Activated CD4-positive, alpha-beta memory T cell treated with anti-CD3 and anti-CD28 coated beads for 36 hours (primary cell): Measurements from ENCODE around the gene NOP10. TPM values are rescaled to one million over a fixed set of nuclear protein-coding genes. Genes with fewer than 3 reads are reported as not detected.

ENCODE experiments used
- CTCF ChIA-PET: fragments of 350-600 bp; sonication (Branson Sonifier 250); formaldehyde crosslinking; loops from one replicate; lab custom pipeline; 2021; ENCODE audit warnings: antibody characterized with exemption, inconsistent platforms; lab: Charles Lee
- POLR2A ChIA-PET: fragments of 350-600 bp; sonication (Branson Sonifier 250); formaldehyde crosslinking; loops from one replicate; lab custom pipeline; 2021; ENCODE audit warnings: antibody characterized with exemption; lab: Charles Lee
- DNase-seq: peaks from one replicate; pipeline ENCODE4 v3.0.0-alpha.2; 2020
- H3K27ac Mint-ChIP-seq: one replicate; pipeline ENCODE4 v1.8.0; 2021; ENCODE audit warnings: mixed read lengths
- H3K27me3 Mint-ChIP-seq: one replicate; pipeline ENCODE4 v1.8.0; 2021; ENCODE audit warnings: mixed read lengths
- H3K36me3 Mint-ChIP-seq: one replicate; pipeline ENCODE4 v1.8.0; 2021; ENCODE audit warnings: mixed read lengths
- H3K4me1 Mint-ChIP-seq: one replicate; pipeline ENCODE4 v1.8.0; 2021; ENCODE audit warnings: low read depth, mixed read lengths
- H3K4me3 Mint-ChIP-seq: one replicate; pipeline ENCODE4 v1.8.0; 2021; ENCODE audit warnings: mild to moderate bottlenecking, mixed read lengths
- H3K9me3 Mint-ChIP-seq: one replicate; pipeline ENCODE4 v1.8.0; 2021; ENCODE audit warnings: mixed read lengths
- intact Hi-C: fragments of 100-400 bp; cut with micrococcal nuclease; formaldehyde crosslinking; loops from one replicate; pipeline ENCODE4 v1.15.1; 2023
- total RNA-seq, 2 experiments: library from RNA; stranded (reverse); gene quantifications; one replicate each; pipeline ENCODE4 v1.2.3, GENCODE V29; 2021

NOP10 gene
- total RNA-seq, 2 experiments from 2014 or later: 211 to 214 TPM

- intact Hi-C loops: loop anchor here (1.0 to 10.0 kb wide), 3 partner anchors 30 to 1207 kb away; partner anchors contain the start of genes DPH6, LPCAT4 and ZNF770
- ChIA-PET CTCF (interaction anchor here (0.7 to 5.3 kb wide), 5 partner anchors 10 to 246 kb away, joined by 3 to 46 read pairs (median 4); partner anchors contain the start of genes GOLGA8B, KATNBL1 and LPCAT4), POLR2A (interaction anchor here (0.8 to 4.3 kb wide), 4 partner anchors 10 to 246 kb away, joined by 3 to 29 read pairs (median 5); partner anchors contain the start of genes GOLGA8B and LPCAT4)
- Mint-ChIP-seq H3K4me1 (peaks cover 68% of the 10 kb centered on the region), H3K9me3 (no peaks in the 10 kb centered on the region), H3K27ac (peak within 1 kb of the TSS; percentile 88), H3K27me3 (no peaks in the 10 kb centered on the region), H3K4me3 (peak within 1 kb of the TSS; percentile 95), H3K36me3 (peaks cover 28% of the 10 kb centered on the region)
- peak; percentile 92 for DNase-seq
Observed at GRCh38 chr15:34337557-34338306, 5.2 kb downstream of the NOP10 start, which contains the start of gene SLC12A6. Gene SLC12A6 (minus strand): TSS chr15:34337781. CDS start chr15:34336680, 1,101 bp downstream.

- CTCF ChIA-PET: interaction anchor here (0.7 to 5.3 kb wide), 5 partner anchors 9 to 246 kb away, joined by 3 to 46 read pairs (median 5); partner anchors contain the start of genes GOLGA8B, KATNBL1 and LPCAT4
- Mint-ChIP-seq H3K4me1 (peaks cover 70% of the 10 kb centered on the region), H3K9me3 (no peaks in the 10 kb centered on the region), H3K27me3 (no peaks in the 10 kb centered on the region), H3K27ac (peak overlapping the region; percentile 88), H3K4me3 (peak overlapping the region; percentile 95), H3K36me3 (peaks cover 28% of the 10 kb centered on the region)
- DNase-seq: peak; percentile 49
- POLR2A ChIA-PET: interaction anchor here (0.8 to 4.3 kb wide), 3 partner anchors 9 to 246 kb away, joined by 3 to 29 read pairs (median 3); partner anchors contain the start of genes GOLGA8B and LPCAT4
- intact Hi-C loops: loop anchor here (5.0 to 10.0 kb wide), 2 partner anchors 650 to 1208 kb away; partner anchors contain the start of genes DPH6 and ZNF770
Observed at GRCh38 chr15:34336991-34337556, 5.9 kb downstream of the NOP10 start.

DNA sequence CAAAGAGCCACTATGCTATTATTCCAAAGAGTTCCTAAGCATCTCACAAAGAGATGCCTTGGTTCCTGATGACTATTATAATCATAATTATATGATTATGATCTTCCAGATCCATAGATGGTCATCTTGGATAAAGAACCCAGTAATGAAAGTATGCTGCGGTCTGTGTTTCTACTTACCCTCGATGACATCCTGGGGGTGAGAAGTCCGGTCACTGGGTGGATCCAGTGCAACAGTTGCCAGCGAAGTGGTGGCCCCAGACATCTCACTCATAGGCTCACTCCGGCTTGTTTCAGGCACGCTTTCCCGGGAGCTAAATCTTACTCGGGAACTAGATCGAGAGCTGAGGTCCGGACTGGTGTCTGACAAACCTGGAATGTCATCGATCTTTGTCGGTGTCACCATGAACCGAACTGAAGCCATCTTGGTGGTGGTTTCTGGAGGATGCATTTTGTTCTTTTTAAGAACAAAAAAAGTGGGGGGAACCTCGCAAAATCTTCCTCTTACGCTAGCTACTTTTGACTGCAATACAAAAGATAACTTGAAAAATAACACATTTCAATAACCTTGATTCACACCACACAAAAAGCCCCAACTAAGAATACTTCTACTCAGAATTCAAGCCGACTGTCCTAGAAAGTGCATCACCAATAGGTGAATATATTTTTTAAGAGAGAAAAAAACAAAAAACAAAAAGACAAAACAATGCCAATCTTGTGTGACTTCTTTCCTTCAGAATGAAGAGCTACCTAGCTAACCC, 6.5 kb downstream of the NOP10 start:
- peak; percentile 26 for DNase-seq
- H3K4me3 Mint-ChIP-seq: peak overlapping the region; percentile 95
- H3K36me3 Mint-ChIP-seq: peaks cover 21% of the 10 kb centered on the region
- POLR2A ChIA-PET: interaction anchor here (4.3 kb wide), 1 partner anchor 30 kb away, joined by 29 read pairs; the partner anchor contains the start of gene LPCAT4
- CTCF ChIA-PET: interaction anchor here (0.9 to 5.3 kb wide), 4 partner anchors 8 to 127 kb away, joined by 4 to 46 read pairs (median 7); partner anchors contain the start of genes KATNBL1 and LPCAT4
- H3K4me1 Mint-ChIP-seq: peaks cover 70% of the 10 kb centered on the region
- H3K9me3 Mint-ChIP-seq: no peaks in the 10 kb centered on the region
- intact Hi-C loops: loop anchor here (5.0 to 10.0 kb wide), 2 partner anchors 651 to 1208 kb away; partner anchors contain the start of genes DPH6 and ZNF770
- H3K27ac Mint-ChIP-seq: peak overlapping the region; percentile 88
- H3K27me3 Mint-ChIP-seq: no peaks in the 10 kb centered on the region

DNA sequence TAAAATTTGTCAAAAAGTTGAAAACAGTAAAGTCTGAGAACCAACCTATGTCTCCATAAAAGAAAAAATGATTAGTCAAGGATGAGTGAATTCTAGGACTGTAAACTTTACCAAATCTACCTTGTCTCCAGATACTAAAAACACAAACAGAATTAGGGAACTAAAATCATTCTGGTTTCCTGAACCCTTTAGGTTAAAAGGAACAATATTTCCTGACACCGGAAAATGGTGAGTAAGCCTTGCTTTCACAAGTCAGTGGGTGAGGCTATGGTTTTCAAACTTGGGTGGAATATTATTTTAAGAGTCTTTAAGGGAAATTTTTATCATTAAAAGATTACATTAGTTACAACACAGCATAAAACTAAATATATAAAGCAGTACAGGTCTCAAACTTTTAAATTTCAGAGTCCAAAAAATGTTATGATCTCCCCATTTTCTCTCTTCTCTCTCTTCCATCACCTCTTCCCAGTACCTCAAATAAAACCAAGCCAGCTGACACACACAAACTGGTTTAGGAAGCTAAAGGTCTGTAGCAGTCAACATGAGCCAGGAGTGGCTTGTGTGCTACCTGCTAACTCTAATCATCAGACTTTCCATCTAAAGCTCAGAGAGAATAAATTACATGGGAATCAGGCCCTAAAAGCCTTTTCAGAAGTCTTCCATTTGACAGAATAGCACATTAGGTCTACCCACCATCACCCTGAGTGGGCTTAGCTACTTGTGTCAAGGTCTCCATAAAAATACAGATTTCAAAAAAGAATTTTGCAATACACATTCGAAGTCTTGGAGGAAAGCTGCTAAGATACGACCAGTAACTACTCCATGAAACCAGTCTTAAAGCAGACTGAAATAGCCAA, 7.5 kb downstream of the NOP10 start:
- ChIA-PET CTCF (interaction anchor here (0.9 to 5.3 kb wide), 3 partner anchors 31 to 126 kb away, joined by 4 to 46 read pairs (median 9); partner anchors contain the start of genes KATNBL1 and LPCAT4), POLR2A (interaction anchor here (4.3 kb wide), 1 partner anchor 31 kb away, joined by 29 read pairs; the partner anchor contains the start of gene LPCAT4)
- peak overlapping the region; percentile 95 for H3K4me3 Mint-ChIP-seq
- no peak for DNase-seq
- no peaks in the 10 kb centered on the region for H3K27me3 Mint-ChIP-seq
- H3K36me3 Mint-ChIP-seq: peaks cover 13% of the 10 kb centered on the region
- H3K27ac Mint-ChIP-seq: peak overlapping the region; percentile 88
- H3K9me3 Mint-ChIP-seq: no peaks in the 10 kb centered on the region
- peaks cover 70% of the 10 kb centered on the region for H3K4me1 Mint-ChIP-seq
- intact Hi-C loops: loop anchor here (2.0 to 10.0 kb wide), 6 partner anchors 17 to 1209 kb away; partner anchors contain the start of genes AVEN, DPH6, EMC7 and ZNF770

GRCh38 chr15:34334672-34335071, 8.3 kb downstream of the NOP10 start:
- intact Hi-C loops: loop anchor here (1.0 to 10.0 kb wide), 7 partner anchors 16 to 1210 kb away; partner anchors contain the start of genes AVEN, DPH6, EMC7 and ZNF770
- no peak for DNase-seq
- POLR2A ChIA-PET: no interaction called here

DNA sequence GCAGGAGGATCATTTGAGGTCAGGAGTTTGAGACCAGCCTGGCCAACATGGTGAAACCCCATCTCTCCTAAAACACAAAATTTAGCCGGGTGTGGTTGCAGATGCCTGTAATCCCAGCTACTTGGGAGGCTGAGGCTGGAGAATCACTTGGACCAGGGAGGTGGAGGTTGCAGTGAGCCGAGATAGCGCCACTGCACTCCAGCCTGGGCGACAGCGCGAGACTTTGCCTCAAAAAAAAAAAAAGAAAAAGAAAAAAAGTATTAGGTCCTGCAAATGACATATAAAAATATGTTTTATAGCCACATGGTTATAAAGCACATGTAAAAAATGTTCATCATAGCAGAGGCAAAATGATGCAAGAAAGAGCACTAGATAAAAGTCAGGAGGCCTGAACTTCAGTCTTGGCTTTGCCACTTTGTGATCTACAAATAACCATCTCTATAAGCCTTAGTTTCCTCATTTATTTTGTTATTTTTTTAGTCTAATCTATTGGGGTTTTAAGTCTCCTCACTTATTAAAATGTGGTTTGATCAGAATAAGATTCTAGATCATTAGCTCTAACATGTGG, 10.3 kb downstream of the NOP10 start:
- intact Hi-C loops: loop anchor here (10.0 kb wide), 1 partner anchor 1212 kb away; the partner anchor contains the start of gene DPH6
- POLR2A ChIA-PET: interaction anchor here (0.8 to 1.3 kb wide), 2 partner anchors 12 to 14 kb away, joined by 3 to 4 read pairs; no protein-coding TSS in a partner anchor
- DNase-seq: no peak
- Mint-ChIP-seq H3K4me1 (peaks cover 76% of the 10 kb centered on the region), H3K4me3 (no peak overlapping the region), H3K27me3 (no peaks in the 10 kb centered on the region), H3K36me3 (peaks cover 2% of the 10 kb centered on the region), H3K27ac (peak overlapping the region; percentile 84), H3K9me3 (no peaks in the 10 kb centered on the region)
- CTCF ChIA-PET: interaction anchor here (0.8 to 1.8 kb wide), 3 partner anchors 35 to 91 kb away, joined by 3 to 10 read pairs (median 4); partner anchors contain the start of gene LPCAT4

More at GRCh38 chr15:34334672-34335071, 8.3 kb downstream of the NOP10 start:
- H3K36me3 Mint-ChIP-seq: peaks cover 6% of the 10 kb centered on the region
- CTCF ChIA-PET: no interaction called here
- H3K4me3 Mint-ChIP-seq: peak overlapping the region; percentile 95
- H3K4me1 Mint-ChIP-seq: peaks cover 67% of the 10 kb centered on the region
- peak overlapping the region; percentile 88 for H3K27ac Mint-ChIP-seq
- no peaks in the 10 kb centered on the region for H3K9me3 Mint-ChIP-seq
- no peaks in the 10 kb centered on the region for H3K27me3 Mint-ChIP-seq

- H3K4me1 Mint-ChIP-seq: peaks cover 80% of the 10 kb centered on the region
- no peaks in the 10 kb centered on the region for H3K36me3 Mint-ChIP-seq
- H3K4me3 Mint-ChIP-seq: peak overlapping the region; percentile 40
- no peak for DNase-seq
- CTCF ChIA-PET: no interaction called here
- H3K27me3 Mint-ChIP-seq: no peaks in the 10 kb centered on the region
- intact Hi-C loops: loop anchor here (10.0 kb wide), 1 partner anchor 1213 kb away; the partner anchor contains the start of gene DPH6
- peak overlapping the region; percentile 84 for H3K27ac Mint-ChIP-seq
- POLR2A ChIA-PET: no interaction called here
- no peaks in the 10 kb centered on the region for H3K9me3 Mint-ChIP-seq
Observed at GRCh38 chr15:34331809-34332208, 11.1 kb downstream of the NOP10 start.

DNA sequence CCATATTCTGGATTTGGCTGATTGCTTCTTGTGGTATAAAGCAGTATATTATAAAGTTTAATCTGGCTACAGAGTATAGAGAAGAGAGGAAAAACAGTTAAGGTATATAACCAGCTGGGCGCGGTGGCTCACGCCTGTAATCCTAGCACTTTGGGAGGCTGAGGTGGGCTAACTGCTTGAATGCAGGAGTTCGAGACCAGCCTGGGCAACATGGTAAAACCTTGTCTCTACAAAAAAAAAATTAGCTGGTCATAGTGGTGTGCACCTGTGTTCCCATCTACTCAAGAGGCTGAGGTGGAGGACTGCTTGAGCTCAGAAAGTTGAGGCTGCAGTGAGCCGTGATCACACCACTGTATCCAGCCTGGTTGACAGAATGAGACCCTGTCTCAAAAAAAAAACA, 12.7 kb downstream of the NOP10 start:
- Mint-ChIP-seq H3K4me1 (peaks cover 77% of the 10 kb centered on the region), H3K9me3 (no peaks in the 10 kb centered on the region), H3K36me3 (no peaks in the 10 kb centered on the region), H3K27ac (no peak overlapping the region), H3K4me3 (no peak overlapping the region), H3K27me3 (no peaks in the 10 kb centered on the region)
- POLR2A ChIA-PET: interaction anchor here (0.6 kb wide), 1 partner anchor 173 kb away, joined by 3 read pairs; no protein-coding TSS in a partner anchor
- CTCF ChIA-PET: interaction anchor here (1.3 to 4.4 kb wide), 6 partner anchors 11 to 257 kb away, joined by 4 to 20 read pairs (median 7); partner anchors contain the start of genes KATNBL1, LPCAT4, NOP10 and NUTM1
- no peak for DNase-seq
- intact Hi-C loops: loop anchor here (10.0 kb wide), 1 partner anchor 1215 kb away; the partner anchor contains the start of gene DPH6

- CTCF ChIA-PET: interaction anchor here (0.9 to 4.4 kb wide), 8 partner anchors 10 to 259 kb away, joined by 3 to 20 read pairs (median 7); partner anchors contain the start of genes KATNBL1, LPCAT4, NOP10 and NUTM1
- H3K27ac Mint-ChIP-seq: peak overlapping the region; percentile 30
- no peak for DNase-seq
- no peaks in the 10 kb centered on the region for H3K9me3 Mint-ChIP-seq
- H3K4me3 Mint-ChIP-seq: peak overlapping the region; percentile 21
- no peaks in the 10 kb centered on the region for H3K27me3 Mint-ChIP-seq
- intact Hi-C loops: no loop called here
- POLR2A ChIA-PET: interaction anchor here (1.7 to 2.4 kb wide), 4 partner anchors 10 to 38 kb away, joined by 4 to 9 read pairs (median 7); partner anchors contain the start of genes LPCAT4, NOP10 and NUTM1
- H3K4me1 Mint-ChIP-seq: peaks cover 69% of the 10 kb centered on the region
- no peaks in the 10 kb centered on the region for H3K36me3 Mint-ChIP-seq
Observed at GRCh38 chr15:34329006-34329405, 13.9 kb downstream of the NOP10 start.
